Brain microvascular endothelial cell (primary cell): ENCODE results near the gene CIAPIN1.

ENCODE experiments used
- DNase-seq: peaks from one replicate; pipeline ENCODE4 v3.0.0-alpha.2; 2020
- H3K27ac ChIP-seq: fragments of 250-450 bp; sonication (Bioruptor Pico); 2 replicates; pipeline ENCODE4 v1.5.1; 2020; ENCODE audit warnings: mild to moderate bottlenecking, moderate library complexity
- H3K27me3 ChIP-seq: fragments of 250-450 bp; sonication (Bioruptor Pico); replicated peaks from 2 replicates; pipeline ENCODE4 v1.5.1; 2020; ENCODE audit warnings: mild to moderate bottlenecking
- H3K36me3 ChIP-seq: fragments of 250-450 bp; sonication (Bioruptor Pico); replicated peaks from 2 replicates; pipeline ENCODE4 v1.5.1; 2020; ENCODE audit warnings: mild to moderate bottlenecking
- H3K4me3 ChIP-seq: 2 replicates; pipeline ENCODE4 v1.5.1; 2011; ENCODE audit warnings: low read depth, mild to moderate bottlenecking, control low read depth, low read length, moderate library complexity
- CTCF ChIP-seq: IDR thresholded peaks from 2 replicates; pipeline ENCODE4 v1.5.1; 2011; ENCODE audit warnings: low read depth, mild to moderate bottlenecking, moderate library complexity, low read length, control low read depth, inconsistent platforms; ENCODE audit errors: missing control alignments
- in situ Hi-C: cut with HindIII; loops from 2 replicates; pipeline ENCODE4 v1.10.0; 2017; ENCODE audit warnings: low sequenced_read_pairs, low pct_ligation_motif_present

Gene CIAPIN1

GRCh38 chr16:57476546-57477410 lies 29.6 kb upstream of the CIAPIN1 start:
- Histone ChIP-seq H3K27me3 (no peaks in the 10 kb centered on the region), H3K27ac (no peak overlapping the region), H3K36me3 (peaks cover 28% of the 10 kb centered on the region), H3K4me3 (no peak overlapping the region)
- no peak for TF ChIP-seq CTCF
- DNase-seq = no peak
- in situ Hi-C loops = no loop called here

GRCh38 chr16:57475711-57476339 lies 28.6 kb upstream of the CIAPIN1 start:
- peak; percentile 91 for TF ChIP-seq CTCF
- H3K4me3 ChIP-seq = no peak overlapping the region
- H3K27ac ChIP-seq = no peak overlapping the region
- peak; percentile 49 for DNase-seq
- in situ Hi-C loops = no loop called here
- no peaks in the 10 kb centered on the region for H3K27me3 ChIP-seq
- peaks cover 35% of the 10 kb centered on the region for H3K36me3 ChIP-seq

- in situ Hi-C loops = no loop called here
- H3K27me3 ChIP-seq = no peaks in the 10 kb centered on the region
- DNase-seq = no peak
- H3K27ac ChIP-seq = no peak overlapping the region
- peaks cover 44% of the 10 kb centered on the region for H3K36me3 ChIP-seq
- H3K4me3 ChIP-seq = no peak overlapping the region
- TF ChIP-seq CTCF = no peak
These were observed 27.8 kb upstream of the CIAPIN1 start for GRCh38 chr16:57474671-57475661.

- no peak for DNase-seq
- peaks cover 55% of the 10 kb centered on the region for H3K36me3 ChIP-seq
- in situ Hi-C loops = no loop called here
- H3K4me3 ChIP-seq = no peak overlapping the region
- no peak overlapping the region for H3K27ac ChIP-seq
- H3K27me3 ChIP-seq = no peaks in the 10 kb centered on the region
- TF ChIP-seq CTCF = no peak
These were observed 26.7 kb upstream of the CIAPIN1 start for GRCh38 chr16:57473906-57474305.

- Histone ChIP-seq H3K27ac (no peak overlapping the region), H3K36me3 (peaks cover 61% of the 10 kb centered on the region)
These were observed 26.1 kb upstream of the CIAPIN1 start for GRCh38 chr16:57473176-57473840.

More at GRCh38 chr16:57473176-57473840, 26.1 kb upstream of the CIAPIN1 start:
- DNase-seq = no peak
- no peak for TF ChIP-seq CTCF
- H3K4me3 ChIP-seq = no peak overlapping the region
- in situ Hi-C loops = no loop called here
- H3K27me3 ChIP-seq = no peaks in the 10 kb centered on the region
